Calu3 (cell line): ENCODE data around the gene PPP2R2B. TPM values are rescaled to one million over a fixed set of nuclear protein-coding genes. Genes with fewer than 3 reads are reported as not detected.
A peak's percentile ranks its signal among the peaks of the same experiment; 100 is the strongest.

ENCODE experiments used
- BruUV-seq: library from RNA; stranded (reverse); fragments of 400-500 nt; replicated peaks from 2 replicates; lab custom pipeline; 2021; lab: Mats Ljungman, UMichigan
- CTCF ChIA-PET: fragments of 300-600 bp; sonication (Branson Sonifier 250); formaldehyde crosslinking; loops from one replicate; lab custom pipeline; 2022; ENCODE audit warnings: antibody characterized with exemption; lab: Charles Lee
- DNase-seq: peaks from one replicate; pipeline ENCODE4 v3.0.0; 2022
- H3K27ac Mint-ChIP-seq: one replicate; pipeline ENCODE4 v1.8.0; 2022; ENCODE audit warnings: mixed read lengths; ENCODE audit not compliant: unreplicated experiment
- H3K27me3 Mint-ChIP-seq: one replicate; pipeline ENCODE4 v1.8.0; 2022; ENCODE audit warnings: mixed read lengths; ENCODE audit not compliant: unreplicated experiment
- H3K36me3 Mint-ChIP-seq: one replicate; pipeline ENCODE4 v1.8.0; 2022; ENCODE audit warnings: mild to moderate bottlenecking, moderate library complexity, mixed read lengths; ENCODE audit not compliant: insufficient read depth, unreplicated experiment
- H3K4me1 Mint-ChIP-seq: one replicate; pipeline ENCODE4 v1.8.0; 2022; ENCODE audit warnings: mild to moderate bottlenecking, low read depth, mixed read lengths; ENCODE audit not compliant: unreplicated experiment
- H3K4me3 Mint-ChIP-seq: one replicate; pipeline ENCODE4 v1.8.0; 2022; ENCODE audit warnings: mild to moderate bottlenecking, low read depth, moderate library complexity, mixed read lengths; ENCODE audit not compliant: unreplicated experiment
- H3K9me3 Mint-ChIP-seq: one replicate; pipeline ENCODE4 v1.8.0; 2022; ENCODE audit warnings: low read depth, mixed read lengths; ENCODE audit not compliant: unreplicated experiment
- CTCF ChIP-seq: fragments of 200-600 bp; IDR thresholded peaks from one replicate; pipeline ENCODE4 v1.8.0; 2022; ENCODE audit warnings: antibody characterized with exemption; ENCODE audit not compliant: unreplicated experiment
- intact Hi-C: fragments of 100-400 bp; cut with micrococcal nuclease; formaldehyde crosslinking; loops from one replicate; pipeline ENCODE4 v1.10.0; 2022; ENCODE audit not compliant: unreplicated experiment
- total RNA-seq: library from RNA; stranded (reverse); gene quantifications from 2 replicates; pipeline ENCODE4 v1.2.3, GENCODE V29; 2022

Gene PPP2R2B
- total RNA-seq, 1 experiment from 2014 or later: not detected

- TF ChIP-seq CTCF: no peak
- no peak overlapping the region for H3K4me3 Mint-ChIP-seq
- H3K4me1 Mint-ChIP-seq: no peaks in the 10 kb centered on the region
- no peaks in the 10 kb centered on the region for H3K36me3 Mint-ChIP-seq
- intact Hi-C loops: no loop called here
- no TSS peak for BruUV-seq
- DNase-seq: no peak
- H3K27ac Mint-ChIP-seq: no peak overlapping the region
- no peaks in the 10 kb centered on the region for H3K9me3 Mint-ChIP-seq
- CTCF ChIA-PET: no interaction called here
- H3K27me3 Mint-ChIP-seq: peaks cover 34% of the 10 kb centered on the region
Observed at GRCh38 chr5:146574713-146575112, 303.8 kb downstream of the PPP2R2B start.

- no TSS peak for BruUV-seq
- no peak overlapping the region for H3K27ac Mint-ChIP-seq
- H3K27me3 Mint-ChIP-seq: no peaks in the 10 kb centered on the region
- H3K9me3 Mint-ChIP-seq: no peaks in the 10 kb centered on the region
- intact Hi-C loops: no loop called here
- H3K4me1 Mint-ChIP-seq: peaks cover 25% of the 10 kb centered on the region
- no peaks in the 10 kb centered on the region for H3K36me3 Mint-ChIP-seq
- H3K4me3 Mint-ChIP-seq: no peak overlapping the region
- DNase-seq: no peak
- TF ChIP-seq CTCF: no peak
- CTCF ChIA-PET: no interaction called here
Observed at GRCh38 chr5:146568161-146568560, 310.4 kb downstream of the PPP2R2B start.

- H3K36me3 Mint-ChIP-seq: no peaks in the 10 kb centered on the region
- H3K9me3 Mint-ChIP-seq: no peaks in the 10 kb centered on the region
- CTCF ChIA-PET: interaction anchor here (0.6 to 1.2 kb wide), 4 partner anchors 18 to 623 kb away, joined by 3 to 5 read pairs (median 4); no protein-coding TSS in a partner anchor
- intact Hi-C loops: no loop called here
- peak; percentile 69 for DNase-seq
- H3K4me3 Mint-ChIP-seq: no peak overlapping the region
- peaks cover 25% of the 10 kb centered on the region for H3K4me1 Mint-ChIP-seq
- peak overlapping the region; percentile 33 for H3K27ac Mint-ChIP-seq
- TF ChIP-seq CTCF: peak; percentile 73
- H3K27me3 Mint-ChIP-seq: no peaks in the 10 kb centered on the region
- BruUV-seq: no TSS peak
Observed at GRCh38 chr5:146565764-146566367, 312.7 kb downstream of the PPP2R2B start.

GRCh38 chr5:146564007-146564762, 314.4 kb downstream of the PPP2R2B start:
- H3K9me3 Mint-ChIP-seq: no peaks in the 10 kb centered on the region
- peak overlapping the region; percentile 8 for H3K27ac Mint-ChIP-seq
- no peak overlapping the region for H3K4me3 Mint-ChIP-seq
- no peaks in the 10 kb centered on the region for H3K36me3 Mint-ChIP-seq
- no TSS peak for BruUV-seq
- DNase-seq: peak; percentile 12
- intact Hi-C loops: no loop called here
- peaks cover 25% of the 10 kb centered on the region for H3K4me1 Mint-ChIP-seq
- H3K27me3 Mint-ChIP-seq: no peaks in the 10 kb centered on the region
- TF ChIP-seq CTCF: no peak
- CTCF ChIA-PET: interaction anchor here (1.0 to 1.6 kb wide), 4 partner anchors 13 to 625 kb away, joined by 3 to 7 read pairs (median 4); no protein-coding TSS in a partner anchor
